GM06990 (cell line): ENCODE measurements around the gene SLAMF6.
"Not testable (repeated sequence)": the region's sequence is repeated elsewhere in the genome, so short reads cannot be mapped to it uniquely, and the experiment has no call there.

ENCODE experiments used
- DNase-seq: peaks from one replicate; pipeline ENCODE4 v3.0.0-alpha.2; 2011; ENCODE audit not compliant: insufficient read length; ENCODE audit errors: extremely low read depth
- H3K27me3 ChIP-seq: replicated peaks from 2 replicates; pipeline ENCODE4 v1.6.0; 2011; ENCODE audit warnings: low read length; ENCODE audit not compliant: control insufficient read depth, insufficient read depth
- H3K36me3 ChIP-seq: 2 replicates; pipeline ENCODE4 v1.5.1; 2011; ENCODE audit warnings: low read length; ENCODE audit not compliant: control insufficient read depth, insufficient read depth
- H3K4me3 ChIP-seq: replicated peaks from 2 replicates; pipeline ENCODE4 v1.5.1; 2011; ENCODE audit warnings: low read depth, mild to moderate bottlenecking, control low read depth, low read length
- TF ChIP-seq, protein P1 (sequence below): IDR thresholded peaks from 2 replicates; pipeline ENCODE4 v1.5.1; 2011; ENCODE audit warnings: low read length, control low read depth, mild to moderate bottlenecking, inconsistent platforms; ENCODE audit not compliant: insufficient read depth, poor library complexity, severe bottlenecking

SLAMF6 gene

DNA sequence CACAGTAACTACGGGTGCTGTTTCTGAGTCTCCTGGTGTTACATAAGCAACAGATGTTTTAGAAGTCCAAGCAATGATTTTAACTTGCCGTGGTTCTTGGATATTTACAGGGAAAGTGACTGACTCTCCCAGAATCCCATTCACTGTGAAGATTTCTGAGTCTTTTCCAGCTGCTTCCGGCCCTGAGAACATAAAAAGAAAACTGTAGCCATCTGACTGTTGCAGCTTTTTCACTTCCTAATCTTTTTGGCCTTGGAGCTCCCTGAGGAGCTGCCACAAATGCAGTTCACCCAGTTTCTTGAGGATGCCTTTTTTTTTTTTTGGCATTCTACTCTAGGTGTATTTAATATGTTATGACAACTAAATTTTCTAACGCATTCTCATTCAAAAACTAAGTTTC, 42.5 kb upstream of the SLAMF6 start:
- Histone ChIP-seq H3K27me3 (no peaks in the 10 kb centered on the region), H3K36me3 (no peaks in the 10 kb centered on the region), H3K4me3 (no peak overlapping the region)
- DNase-seq = no peak
- TF ChIP-seq, protein P1, sequence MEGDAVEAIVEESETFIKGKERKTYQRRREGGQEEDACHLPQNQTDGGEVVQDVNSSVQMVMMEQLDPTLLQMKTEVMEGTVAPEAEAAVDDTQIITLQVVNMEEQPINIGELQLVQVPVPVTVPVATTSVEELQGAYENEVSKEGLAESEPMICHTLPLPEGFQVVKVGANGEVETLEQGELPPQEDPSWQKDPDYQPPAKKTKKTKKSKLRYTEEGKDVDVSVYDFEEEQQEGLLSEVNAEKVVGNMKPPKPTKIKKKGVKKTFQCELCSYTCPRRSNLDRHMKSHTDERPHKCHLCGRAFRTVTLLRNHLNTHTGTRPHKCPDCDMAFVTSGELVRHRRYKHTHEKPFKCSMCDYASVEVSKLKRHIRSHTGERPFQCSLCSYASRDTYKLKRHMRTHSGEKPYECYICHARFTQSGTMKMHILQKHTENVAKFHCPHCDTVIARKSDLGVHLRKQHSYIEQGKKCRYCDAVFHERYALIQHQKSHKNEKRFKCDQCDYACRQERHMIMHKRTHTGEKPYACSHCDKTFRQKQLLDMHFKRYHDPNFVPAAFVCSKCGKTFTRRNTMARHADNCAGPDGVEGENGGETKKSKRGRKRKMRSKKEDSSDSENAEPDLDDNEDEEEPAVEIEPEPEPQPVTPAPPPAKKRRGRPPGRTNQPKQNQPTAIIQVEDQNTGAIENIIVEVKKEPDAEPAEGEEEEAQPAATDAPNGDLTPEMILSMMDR = no peak

DNA sequence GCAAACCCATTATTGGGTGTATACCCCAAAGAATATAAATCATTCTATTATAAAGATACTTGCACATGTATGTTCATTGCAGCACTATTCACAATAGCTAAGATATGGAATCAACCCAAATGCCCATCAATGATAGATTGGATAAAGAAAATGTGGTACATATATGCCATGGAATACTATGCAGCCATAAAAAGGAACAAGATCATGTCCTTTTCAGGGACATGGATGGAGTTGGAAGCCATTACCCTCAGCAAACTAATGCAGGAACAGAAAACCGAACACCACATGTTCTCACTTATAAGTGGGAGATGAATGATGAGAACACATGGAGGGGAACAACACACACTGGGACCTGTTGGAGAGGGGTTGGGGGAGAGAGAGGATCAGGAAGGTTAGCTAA, 40.2 kb upstream of the SLAMF6 start:
- not testable (repeated sequence) for H3K4me3 ChIP-seq, DNase-seq, H3K27me3 ChIP-seq, H3K36me3 ChIP-seq

DNA sequence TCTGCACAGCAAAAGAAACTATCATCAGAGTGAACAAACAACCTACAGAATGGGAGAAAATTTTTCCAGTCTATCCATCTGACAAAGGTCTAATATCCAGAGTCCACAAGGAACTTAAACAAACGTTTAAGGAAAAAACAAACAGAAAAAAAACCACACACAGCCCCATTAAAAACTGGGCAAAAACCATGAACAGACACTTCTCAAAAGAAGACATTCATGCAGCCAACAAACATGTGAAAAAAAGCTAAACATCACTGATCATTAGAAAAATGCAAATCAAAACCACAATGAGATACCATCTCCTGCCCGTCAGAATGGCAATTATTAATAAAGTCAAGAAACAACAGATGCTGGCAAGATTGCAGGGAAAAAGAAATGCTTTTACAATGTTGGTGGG, 39.7 kb upstream of the SLAMF6 start:
- DNase-seq, H3K36me3 ChIP-seq, H3K4me3 ChIP-seq, H3K27me3 ChIP-seq: not testable (repeated sequence)

DNA sequence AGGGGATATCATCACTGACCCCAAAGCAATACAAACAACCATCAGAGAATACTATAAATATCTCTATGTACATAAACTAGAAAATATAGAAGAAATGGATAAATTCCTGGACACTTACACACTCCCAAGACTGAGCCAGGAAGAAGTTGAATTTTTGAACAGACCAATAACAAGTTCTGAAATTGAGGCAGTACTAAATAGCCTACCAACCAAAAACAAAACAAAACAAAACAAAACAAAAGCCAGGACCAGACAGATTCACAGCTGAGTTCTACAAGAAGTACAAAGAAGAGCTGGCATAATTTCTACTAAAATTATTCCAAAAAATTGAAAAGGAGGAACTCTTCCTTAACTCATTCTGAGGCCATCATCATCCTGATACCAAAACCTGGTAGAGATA, 37.8 kb upstream of the SLAMF6 start:
- TF ChIP-seq, protein P1 = no peak
- Histone ChIP-seq H3K27me3 (no peaks in the 10 kb centered on the region), H3K4me3 (no peak overlapping the region), H3K36me3 (no peaks in the 10 kb centered on the region)
- DNase-seq = no peak

DNA sequence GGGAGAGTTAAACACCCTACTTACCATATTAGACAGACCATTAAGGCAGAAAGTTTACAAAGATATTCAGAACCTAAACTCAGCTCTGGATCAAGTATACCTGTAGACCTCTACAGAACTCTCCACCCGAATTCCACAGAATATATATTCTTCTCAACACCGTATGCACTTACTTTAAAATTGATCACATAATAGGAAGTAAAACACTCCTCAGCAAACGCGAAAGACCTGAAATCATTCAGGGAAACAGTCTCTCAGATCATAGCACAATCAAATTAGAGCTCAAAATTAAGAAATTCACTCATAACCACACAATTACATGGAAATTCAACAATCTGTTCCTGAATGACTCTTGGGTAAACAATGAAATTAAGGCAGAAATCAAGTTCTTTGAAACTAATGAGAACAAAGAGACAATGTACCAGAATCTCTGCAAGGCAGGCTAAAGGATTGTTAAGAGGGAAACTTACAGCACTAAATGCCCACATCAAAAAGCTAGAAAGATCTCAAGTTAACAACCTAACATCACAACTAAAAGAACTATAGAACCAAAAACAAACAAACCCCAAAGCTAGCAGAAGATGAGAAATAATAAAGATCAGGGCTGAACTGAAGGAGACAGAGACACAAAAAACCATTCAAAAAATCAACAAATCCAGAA, 37.1 kb upstream of the SLAMF6 start:
- H3K36me3 ChIP-seq = no peaks in the 10 kb centered on the region

DNA sequence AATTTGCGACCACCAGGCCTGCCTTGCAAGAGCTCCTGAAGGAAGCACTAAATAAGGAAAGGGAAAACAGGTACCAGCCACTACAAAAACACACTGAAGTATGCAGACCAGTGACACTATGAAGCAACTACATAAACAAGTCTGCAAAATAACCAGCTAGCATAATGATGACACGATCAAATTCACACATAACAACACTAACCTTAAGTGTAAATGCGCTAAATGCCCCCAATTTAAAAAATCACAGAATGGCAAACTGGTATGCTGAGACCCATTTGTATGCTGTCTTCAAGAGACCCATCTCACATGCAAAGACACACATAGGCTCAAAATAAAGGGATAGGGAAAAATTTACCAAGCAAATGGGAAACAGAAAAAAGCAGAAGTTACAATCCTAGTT, 36.4 kb upstream of the SLAMF6 start:
- not testable (repeated sequence) for H3K36me3 ChIP-seq, H3K27me3 ChIP-seq, H3K4me3 ChIP-seq

More for the DNA sequence above, 37.1 kb upstream of the SLAMF6 start:
- TF ChIP-seq, protein P1 = no peak
- no peak for DNase-seq
- no peaks in the 10 kb centered on the region for H3K27me3 ChIP-seq
- H3K4me3 ChIP-seq = no peak overlapping the region

DNA sequence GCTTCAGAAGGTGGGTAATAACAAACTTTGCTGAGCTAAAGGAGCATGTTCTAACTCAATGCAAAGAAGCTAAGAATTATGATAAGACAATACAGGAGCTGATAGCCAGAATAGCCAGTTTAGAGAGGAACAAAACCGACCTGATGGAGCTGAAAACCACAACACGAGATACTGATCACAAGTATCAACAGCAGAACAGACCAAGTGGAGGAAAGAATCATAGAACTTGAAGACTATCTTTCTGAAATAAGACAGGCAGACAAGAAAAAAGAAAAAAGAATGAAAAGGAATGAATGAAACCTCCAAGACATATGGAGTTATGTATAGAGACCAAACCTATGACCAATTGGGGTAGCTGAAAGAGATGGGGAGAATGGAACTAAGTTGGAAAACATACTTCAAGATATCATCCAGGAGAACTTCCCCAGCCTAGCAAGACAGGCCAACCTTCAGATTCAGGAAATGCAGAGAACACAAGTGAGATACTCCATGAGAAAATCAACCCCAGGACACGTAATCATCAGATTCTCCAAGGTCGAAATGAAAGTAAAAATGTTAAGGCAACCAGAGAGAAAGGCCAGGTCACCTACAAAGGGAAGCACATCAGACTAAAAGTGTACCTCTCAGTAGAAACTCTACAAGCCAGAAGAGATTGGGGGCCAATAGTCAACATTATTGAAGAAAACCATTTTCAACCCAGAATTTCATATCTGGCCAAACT, 35.8 kb upstream of the SLAMF6 start:
- H3K27me3 ChIP-seq = no peaks in the 10 kb centered on the region
- TF ChIP-seq, protein P1 = no peak
- DNase-seq = no peak
- no peak overlapping the region for H3K4me3 ChIP-seq
- H3K36me3 ChIP-seq = no peaks in the 10 kb centered on the region

More for the DNA sequence above, 36.4 kb upstream of the SLAMF6 start:
- not testable (repeated sequence) for DNase-seq
